GM23338 (cell line): Measurements from ENCODE around the gene C22orf23. TPM values are rescaled to one million over a fixed set of nuclear protein-coding genes. Genes with fewer than 3 reads are reported as not detected.

Source experiments
- ATAC-seq: fragments of 200-7000 bp; cut with Tn5 transposase; 3 replicates; pipeline ENCODE4 v1.9.1; 2020
- DNase-seq: peaks from one replicate; pipeline ENCODE4 v3.0.0-alpha.2; 2015; ENCODE audit warnings: low spot score
- H2AFZ ChIP-seq: fragments of 200-600 bp; sonication (generic); 2 replicates; pipeline ENCODE4 v1.8.0; 2016; ENCODE audit warnings: antibody characterized with exemption, mild to moderate bottlenecking, moderate library complexity
- H3F3A ChIP-seq: fragments of 200-600 bp; sonication (generic); replicated peaks from 2 replicates; pipeline ENCODE4 v1.8.0; 2017; ENCODE audit warnings: antibody characterized with exemption, mixed run types, low read depth
- H3K27ac ChIP-seq: fragments of 200-600 bp; sonication (generic); 2 replicates; pipeline ENCODE4 v1.6.1; 2016; ENCODE audit warnings: low read depth
- H3K27me3 ChIP-seq: fragments of 200-600 bp; sonication (generic); 2 replicates; pipeline ENCODE4 v1.8.0; 2016; ENCODE audit warnings: mild to moderate bottlenecking, mixed run types, moderate library complexity; ENCODE audit not compliant: insufficient read depth
- H3K36me3 ChIP-seq: fragments of 200-600 bp; sonication (generic); 2 replicates; pipeline ENCODE4 v1.8.0; 2016; ENCODE audit warnings: mild to moderate bottlenecking; ENCODE audit not compliant: insufficient read depth
- H3K4me1 ChIP-seq: fragments of 200-600 bp; sonication (generic); 2 replicates; pipeline ENCODE4 v1.8.0; 2016; ENCODE audit warnings: mild to moderate bottlenecking, moderate library complexity; ENCODE audit not compliant: insufficient read depth
- H3K4me2 ChIP-seq: fragments of 200-600 bp; sonication (generic); 2 replicates; pipeline ENCODE4 v1.7.1; 2017; ENCODE audit warnings: mixed run types
- H3K4me3 ChIP-seq: fragments of 200-600 bp; sonication (generic); 2 replicates; pipeline ENCODE4 v1.6.1; 2016; ENCODE audit warnings: mixed run types
- H3K79me2 ChIP-seq: fragments of 200-600 bp; sonication (generic); replicated peaks from 2 replicates; pipeline ENCODE4 v1.8.0; 2017; ENCODE audit warnings: mild to moderate bottlenecking; ENCODE audit not compliant: insufficient read depth
- H3K9me2 ChIP-seq: fragments of 200-600 bp; sonication (generic); 2 replicates; pipeline ENCODE4 v1.8.0; 2017; ENCODE audit not compliant: insufficient read depth
- H4K20me1 ChIP-seq: fragments of 200-600 bp; sonication (generic); replicated peaks from 2 replicates; pipeline ENCODE4 v1.8.0; 2017; ENCODE audit warnings: mild to moderate bottlenecking; ENCODE audit not compliant: insufficient read depth
- H3K27ac Mint-ChIP-seq: 2 replicates; pipeline ENCODE4 v1.8.0; 2020; ENCODE audit warnings: inconsistent platforms, mild to moderate bottlenecking, moderate library complexity, mixed read lengths
- H3K27me3 Mint-ChIP-seq: 3 replicates; pipeline ENCODE4 v1.8.0; 2022; ENCODE audit warnings: low read depth, mild to moderate bottlenecking, moderate library complexity, mixed read lengths, inconsistent platforms; ENCODE audit not compliant: insufficient read depth, poor library complexity
- H3K36me3 Mint-ChIP-seq: 3 replicates; pipeline ENCODE4 v1.8.0; 2021; ENCODE audit warnings: low read depth, mild to moderate bottlenecking, inconsistent platforms, moderate library complexity, mixed read lengths
- H3K4me1 Mint-ChIP-seq: 3 replicates; pipeline ENCODE4 v1.8.0; 2020; ENCODE audit warnings: mild to moderate bottlenecking, inconsistent platforms, mixed read lengths
- H3K4me3 Mint-ChIP-seq: 3 replicates; pipeline ENCODE4 v1.8.0; 2021; ENCODE audit warnings: moderate library complexity, mild to moderate bottlenecking, inconsistent platforms, mixed read lengths
- H3K9me3 Mint-ChIP-seq: 3 replicates; pipeline ENCODE4 v1.8.0; 2020; ENCODE audit warnings: moderate library complexity, mild to moderate bottlenecking, inconsistent platforms, mixed read lengths
- CREB1 ChIP-seq: fragments of 250-450 bp; sonication (Bioruptor Pico); IDR thresholded peaks from 2 replicates; pipeline ENCODE4 v1.5.0; 2020; ENCODE audit warnings: low read depth, mild to moderate bottlenecking, moderate library complexity
- CTCF ChIP-seq, 2 experiments: fragments of 200-600 bp in 1 of 2; sonication (generic) in 1 of 2; conservative IDR thresholded peaks; 2 replicates each; pipeline versions ENCODE4 v1.5.1 to v1.6.1; 2016 to 2017; ENCODE audit warnings: antibody characterized with exemption in 2 of 2, low read depth in 2 of 2, mild to moderate bottlenecking in 2 of 2, moderate library complexity in 1 of 2
- ETS1 ChIP-seq: IDR thresholded peaks from 2 replicates; pipeline ENCODE4 v1.6.1; 2016; ENCODE audit warnings: antibody characterized with exemption
- EZH2 ChIP-seq: fragments of 200-600 bp; sonication (generic); IDR thresholded peaks from one replicate; pipeline ENCODE4 v1.8.0; 2017; ENCODE audit warnings: antibody characterized with exemption, mild to moderate bottlenecking, low read depth; ENCODE audit not compliant: unreplicated experiment
- EZH2phosphoT487 ChIP-seq: fragments of 200-600 bp; sonication (generic); IDR thresholded peaks from one replicate; pipeline ENCODE4 v1.8.1; 2018; ENCODE audit warnings: antibody characterized with exemption; ENCODE audit not compliant: unreplicated experiment
- JUNB ChIP-seq: IDR thresholded peaks from one replicate; pipeline ENCODE4 v1.6.1; 2016; ENCODE audit warnings: antibody characterized with exemption; ENCODE audit not compliant: unreplicated experiment
- NANOG ChIP-seq: IDR thresholded peaks from 2 replicates; pipeline ENCODE4 v1.6.1; 2016; ENCODE audit warnings: antibody characterized with exemption, borderline replicate concordance
- POLR2AphosphoS5 ChIP-seq: IDR thresholded peaks from 2 replicates; pipeline ENCODE4 v1.6.1; 2016; ENCODE audit warnings: antibody characterized with exemption, low read depth
- REST ChIP-seq: IDR thresholded peaks from one replicate; pipeline ENCODE4 v1.6.1; 2018; ENCODE audit warnings: antibody characterized with exemption; ENCODE audit not compliant: unreplicated experiment
- STAT1 ChIP-seq: IDR thresholded peaks from one replicate; pipeline ENCODE4 v1.6.1; 2016; ENCODE audit warnings: antibody characterized with exemption; ENCODE audit not compliant: unreplicated experiment
- ZNF114 ChIP-seq: fragments of 250-450 bp; sonication (Bioruptor Pico); IDR thresholded peaks from 2 replicates; pipeline ENCODE4 v1.5.0; 2020; ENCODE audit warnings: mild to moderate bottlenecking, moderate library complexity
- ZNF331 ChIP-seq: fragments of 250-450 bp; sonication (Bioruptor Pico); IDR thresholded peaks from 2 replicates; pipeline ENCODE4 v1.5.0; 2020; ENCODE audit warnings: low read depth, mild to moderate bottlenecking, moderate library complexity
- ZNF462 ChIP-seq: fragments of 250-450 bp; sonication (Bioruptor Pico); IDR thresholded peaks from 2 replicates; pipeline ENCODE4 v1.5.0; 2020; ENCODE audit warnings: mild to moderate bottlenecking, moderate library complexity
- polyA plus RNA-seq: library from polyadenylated mRNA; unstranded; fragments of >200 nt; fragmentation: Nextera tagmentation; extraction: Ambion mirVana; gene quantifications from 2 replicates; pipeline ENCODE4 v1.2.1, GENCODE V29; 2016
- total RNA-seq: library from RNA; depleted of rRNA; stranded (reverse); fragments of >200 nt; shearing (Covaris generic); gene quantifications from 2 replicates; pipeline ENCODE4 v1.2.3, GENCODE V29; 2014

The C22orf23 gene
- total and polyA plus RNA-seq, 2 experiments from 2014 or later = 0.38 TPM; not detected in 1

- no peak for DNase-seq
- H3K36me3 Mint-ChIP-seq = peaks cover 8% of the 10 kb centered on the region; the same call in 2 of the 3 replicates
- H3K79me2 ChIP-seq = no peaks in the 10 kb centered on the region
- H3K36me3 ChIP-seq = no peaks in the 10 kb centered on the region
- peaks cover 4% of the 10 kb centered on the region; the same call in 1 of the 2 replicates for H3F3A ChIP-seq
- no peak overlapping the region for H2AFZ ChIP-seq
- TF ChIP-seq ZNF114 (CRISPR knock-in tag) (no peak), ZNF462 (CRISPR knock-in tag) (no peak), EZH2 (no peak), STAT1 (no peak), EZH2phosphoT487 (no peak), ZNF331 (CRISPR knock-in tag) (no peak), CREB1 (no peak), JUNB (no peak), POLR2AphosphoS5 (no peak), CTCF (conservative IDR thresholded peaks at IDR 0.05; ENCODE audit: low read depth in 2 of 2) (no peak), ETS1 (no peak), REST (no peak), NANOG (no peak)
- peaks cover 21% of the 10 kb centered on the region for H3K27me3 Mint-ChIP-seq
- H3K27ac Mint-ChIP-seq = no peak overlapping the region
- no peak for ATAC-seq
- H3K27me3 ChIP-seq = no peaks in the 10 kb centered on the region
- peaks cover 17% of the 10 kb centered on the region for H3K4me1 ChIP-seq
- no peaks in the 10 kb centered on the region for H3K9me2 ChIP-seq
- no peak overlapping the region for H3K4me3 ChIP-seq
- peaks cover 20% of the 10 kb centered on the region for H3K4me1 Mint-ChIP-seq
- H3K4me3 Mint-ChIP-seq = no peak overlapping the region
- H3K9me3 Mint-ChIP-seq = no peaks in the 10 kb centered on the region; the same call in 2 of the 3 replicates
- H4K20me1 ChIP-seq = peaks cover 8% of the 10 kb centered on the region; the same call in 1 of the 2 replicates
- H3K4me2 ChIP-seq = no peak overlapping the region
- H3K27ac ChIP-seq = no peak overlapping the region
Observed at GRCh38 chr22:37973271-37974170, 20.1 kb upstream of the C22orf23 start.
